Measurements from ENCODE around the gene ZBTB38.

ZBTB38 gene

GRCh38 chr3:141401573-141402475, 33.5 kb downstream of the ZBTB38 start:
- peak in 1 of 3 experiments; percentile 41 for DNase-seq (ENCODE audit: low read depth in 2 of 3, low spot score in 2 of 3)

GRCh38 chr3:141402476-141403171, 34.3 kb downstream of the ZBTB38 start:
- DNase-seq (ENCODE audit: low read depth in 2 of 3, low spot score in 2 of 3) = no peak

- DNase-seq (ENCODE audit: low read depth in 2 of 3, low spot score in 2 of 3) = no peak
These were observed 35.3 kb downstream of the ZBTB38 start for GRCh38 chr3:141403576-141403975.

- DNase-seq (ENCODE audit: low read depth in 2 of 3, low spot score in 2 of 3) = no peak
These were observed 36.7 kb downstream of the ZBTB38 start for GRCh38 chr3:141405025-141405424.

GRCh38 chr3:141405591-141405990, 37.3 kb downstream of the ZBTB38 start:
- no peak for DNase-seq (ENCODE audit: low read depth in 2 of 3, low spot score in 2 of 3)

- no peak for DNase-seq (ENCODE audit: low read depth in 2 of 3, low spot score in 2 of 3)
These were observed 38.0 kb downstream of the ZBTB38 start for GRCh38 chr3:141406265-141406664.

GRCh38 chr3:141407047-141407446, 38.7 kb downstream of the ZBTB38 start:
- DNase-seq (ENCODE audit: low read depth in 2 of 3, low spot score in 2 of 3) = no peak

GRCh38 chr3:141407825-141408224, 39.5 kb downstream of the ZBTB38 start:
- DNase-seq (ENCODE audit: low read depth in 2 of 3, low spot score in 2 of 3) = no peak

- DNase-seq (ENCODE audit: low read depth in 2 of 3, low spot score in 2 of 3) = no peak
These were observed 40.3 kb downstream of the ZBTB38 start for GRCh38 chr3:141408596-141408995.

GRCh38 chr3:141409940-141410241, 41.6 kb downstream of the ZBTB38 start:
- DNase-seq (ENCODE audit: low read depth in 2 of 3, low spot score in 2 of 3) = no peak

- no peak for DNase-seq (ENCODE audit: low read depth in 2 of 3, low spot score in 2 of 3)
These were observed 42.1 kb downstream of the ZBTB38 start for GRCh38 chr3:141410408-141410807.

- DNase-seq (ENCODE audit: low read depth in 2 of 3, low spot score in 2 of 3) = no peak
These were observed 42.5 kb downstream of the ZBTB38 start for GRCh38 chr3:141410846-141411245.

- DNase-seq (ENCODE audit: low read depth in 2 of 3, low spot score in 2 of 3) = no peak
These were observed 43.0 kb downstream of the ZBTB38 start for GRCh38 chr3:141411251-141411771.

GRCh38 chr3:141412087-141412935, 44.0 kb downstream of the ZBTB38 start:
- no peak for DNase-seq (ENCODE audit: low read depth in 2 of 3, low spot score in 2 of 3)

GRCh38 chr3:141412936-141413354, 44.6 kb downstream of the ZBTB38 start:
- DNase-seq (ENCODE audit: low read depth in 2 of 3, low spot score in 2 of 3) = no peak

GRCh38 chr3:141413391-141413790, 45.1 kb downstream of the ZBTB38 start:
- no peak for DNase-seq (ENCODE audit: low read depth in 2 of 3, low spot score in 2 of 3)

- no peak for DNase-seq (ENCODE audit: low read depth in 2 of 3, low spot score in 2 of 3)
These were observed 45.7 kb downstream of the ZBTB38 start for GRCh38 chr3:141413801-141414689.

- DNase-seq (ENCODE audit: low read depth in 2 of 3, low spot score in 2 of 3) = no peak
These were observed 46.6 kb downstream of the ZBTB38 start for GRCh38 chr3:141414800-141415462.

- DNase-seq (ENCODE audit: low read depth in 2 of 3, low spot score in 2 of 3) = no peak
These were observed 47.6 kb downstream of the ZBTB38 start for GRCh38 chr3:141415953-141416352.
